ENCODE data around the gene NTM.

NTM gene

GRCh38 chr11:131656179-131656838 lies 285.9 kb downstream of the NTM start:
- H3K27me3 ChIP-seq (ENCODE audit: low read depth, low read length): peaks cover 91% of the 10 kb centered on the region
- no peak overlapping the region for H3K27ac ChIP-seq (ENCODE audit: low read length)
- no peaks in the 10 kb centered on the region for H3K79me2 ChIP-seq (ENCODE audit: low read length)
- no peak overlapping the region for H2AFZ ChIP-seq (ENCODE audit: low read depth, low read length)
- TF ChIP-seq, protein P1, sequence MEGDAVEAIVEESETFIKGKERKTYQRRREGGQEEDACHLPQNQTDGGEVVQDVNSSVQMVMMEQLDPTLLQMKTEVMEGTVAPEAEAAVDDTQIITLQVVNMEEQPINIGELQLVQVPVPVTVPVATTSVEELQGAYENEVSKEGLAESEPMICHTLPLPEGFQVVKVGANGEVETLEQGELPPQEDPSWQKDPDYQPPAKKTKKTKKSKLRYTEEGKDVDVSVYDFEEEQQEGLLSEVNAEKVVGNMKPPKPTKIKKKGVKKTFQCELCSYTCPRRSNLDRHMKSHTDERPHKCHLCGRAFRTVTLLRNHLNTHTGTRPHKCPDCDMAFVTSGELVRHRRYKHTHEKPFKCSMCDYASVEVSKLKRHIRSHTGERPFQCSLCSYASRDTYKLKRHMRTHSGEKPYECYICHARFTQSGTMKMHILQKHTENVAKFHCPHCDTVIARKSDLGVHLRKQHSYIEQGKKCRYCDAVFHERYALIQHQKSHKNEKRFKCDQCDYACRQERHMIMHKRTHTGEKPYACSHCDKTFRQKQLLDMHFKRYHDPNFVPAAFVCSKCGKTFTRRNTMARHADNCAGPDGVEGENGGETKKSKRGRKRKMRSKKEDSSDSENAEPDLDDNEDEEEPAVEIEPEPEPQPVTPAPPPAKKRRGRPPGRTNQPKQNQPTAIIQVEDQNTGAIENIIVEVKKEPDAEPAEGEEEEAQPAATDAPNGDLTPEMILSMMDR (IDR thresholded peaks at IDR 0.05; ENCODE audit: low read depth, low read length): no peak
- peaks cover 17% of the 10 kb centered on the region for H3K4me1 ChIP-seq (ENCODE audit: low read length)
- no peak overlapping the region for H3K4me2 ChIP-seq (ENCODE audit: low read length)
- H3K9ac ChIP-seq (ENCODE audit: low read length): no peak overlapping the region
- H3K36me3 ChIP-seq (replicated peaks; ENCODE audit: low read depth, low read length): no peaks in the 10 kb centered on the region
- peaks cover 84% of the 10 kb centered on the region for H4K20me1 ChIP-seq (ENCODE audit: insufficient read depth, low read length)
- no peaks in the 10 kb centered on the region for H3K9me3 ChIP-seq (ENCODE audit: insufficient read depth, low read length)
- H3K4me3 ChIP-seq (ENCODE audit: low read length): no peak overlapping the region

GRCh38 chr11:131656839-131657211 lies 286.4 kb downstream of the NTM start:
- no peak overlapping the region for H3K27ac ChIP-seq (ENCODE audit: low read length)
- no peak overlapping the region for H3K9ac ChIP-seq (ENCODE audit: low read length)
- H3K27me3 ChIP-seq (ENCODE audit: low read depth, low read length): peaks cover 93% of the 10 kb centered on the region
- no peaks in the 10 kb centered on the region for H3K79me2 ChIP-seq (ENCODE audit: low read length)
- H4K20me1 ChIP-seq (ENCODE audit: insufficient read depth, low read length): peaks cover 86% of the 10 kb centered on the region
- H3K9me3 ChIP-seq (ENCODE audit: insufficient read depth, low read length): no peaks in the 10 kb centered on the region
- TF ChIP-seq EZH2phosphoT487 (IDR thresholded peaks at IDR 0.05; ENCODE audit: low read depth): no peak
- TF ChIP-seq, protein P1 (IDR thresholded peaks at IDR 0.05; ENCODE audit: low read depth, low read length): no peak
- no peaks in the 10 kb centered on the region for H3K36me3 ChIP-seq (replicated peaks; ENCODE audit: low read depth, low read length)
- H3K4me2 ChIP-seq (ENCODE audit: low read length): no peak overlapping the region
- no peak overlapping the region for H2AFZ ChIP-seq (ENCODE audit: low read depth, low read length)
- H3K4me3 ChIP-seq (ENCODE audit: low read length): no peak overlapping the region
- peaks cover 17% of the 10 kb centered on the region for H3K4me1 ChIP-seq (ENCODE audit: low read length)

DNA sequence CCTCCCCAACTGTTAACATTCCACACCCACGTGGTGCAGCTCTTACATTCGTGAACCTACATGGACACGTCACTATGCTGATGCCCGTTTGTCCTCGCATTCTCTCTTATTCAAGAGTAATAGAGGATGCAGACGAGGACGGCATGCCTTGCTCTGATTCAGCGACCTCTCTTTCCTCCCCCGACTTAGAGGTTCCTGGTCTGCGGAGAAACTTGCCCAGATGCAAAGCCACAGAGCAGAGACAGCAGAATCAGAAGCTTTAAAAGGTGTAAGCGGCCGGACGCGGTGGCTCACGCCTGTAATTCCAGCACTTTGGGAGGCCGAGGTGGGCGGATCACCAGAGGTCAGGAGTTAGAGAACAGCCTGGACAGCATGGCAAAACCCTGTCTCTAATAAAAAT lies 288.0 kb downstream of the NTM start:
- no peaks in the 10 kb centered on the region for H3K9me3 ChIP-seq (ENCODE audit: insufficient read depth, low read length)
- peaks cover 21% of the 10 kb centered on the region for H3K4me1 ChIP-seq (ENCODE audit: low read length)
- H3K27me3 ChIP-seq (ENCODE audit: low read depth, low read length): peaks cover 93% of the 10 kb centered on the region
- 0 out of 2 replicates have a peak overlapping the region, but pooled peaks have one; percentile 23 for H3K4me2 ChIP-seq (ENCODE audit: low read length)
- TF ChIP-seq EZH2phosphoT487 (IDR thresholded peaks at IDR 0.05; ENCODE audit: low read depth): no peak
- TF ChIP-seq, protein P1 (IDR thresholded peaks at IDR 0.05; ENCODE audit: low read depth, low read length): no peak
- H3K4me3 ChIP-seq (ENCODE audit: low read length): no peak overlapping the region
- no peaks in the 10 kb centered on the region for H3K79me2 ChIP-seq (ENCODE audit: low read length)
- peaks cover 86% of the 10 kb centered on the region for H4K20me1 ChIP-seq (ENCODE audit: insufficient read depth, low read length)
- no peak overlapping the region for H2AFZ ChIP-seq (ENCODE audit: low read depth, low read length)
- H3K36me3 ChIP-seq (replicated peaks; ENCODE audit: low read depth, low read length): no peaks in the 10 kb centered on the region
- H3K27ac ChIP-seq (ENCODE audit: low read length): no peak overlapping the region
- no peak overlapping the region for H3K9ac ChIP-seq (ENCODE audit: low read length)

DNA sequence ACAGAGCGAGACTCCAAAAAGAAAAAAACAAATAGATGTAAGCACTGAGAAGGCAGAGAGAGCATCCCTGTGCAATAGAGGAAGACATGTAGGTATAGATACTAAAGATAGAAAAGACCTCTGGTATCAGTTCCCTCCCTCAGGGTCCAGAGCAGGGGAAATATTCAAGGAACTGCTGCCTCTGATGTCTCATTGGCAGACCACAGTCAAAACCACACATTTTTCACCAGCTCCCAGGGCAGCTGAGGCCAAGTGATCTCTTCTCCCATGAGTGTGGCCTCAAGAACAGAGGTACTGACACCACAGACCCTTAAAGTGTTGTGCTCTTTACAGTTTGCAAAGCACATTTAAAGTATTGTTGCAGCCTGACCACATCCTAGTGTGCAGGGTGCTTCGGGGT lies 288.5 kb downstream of the NTM start:
- peak overlapping the region; percentile 29; the same call in 1 of the 2 replicates for H3K4me2 ChIP-seq (ENCODE audit: low read length)

More for the DNA sequence above, 288.5 kb downstream of the NTM start:
- no peak overlapping the region for H3K27ac ChIP-seq (ENCODE audit: low read length)
- H3K36me3 ChIP-seq (replicated peaks; ENCODE audit: low read depth, low read length): no peaks in the 10 kb centered on the region
- peaks cover 93% of the 10 kb centered on the region for H3K27me3 ChIP-seq (ENCODE audit: low read depth, low read length)
- H3K9me3 ChIP-seq (ENCODE audit: insufficient read depth, low read length): no peaks in the 10 kb centered on the region
- peaks cover 82% of the 10 kb centered on the region for H4K20me1 ChIP-seq (ENCODE audit: insufficient read depth, low read length)
- no peak overlapping the region for H2AFZ ChIP-seq (ENCODE audit: low read depth, low read length)
- peaks cover 21% of the 10 kb centered on the region for H3K4me1 ChIP-seq (ENCODE audit: low read length)
- TF ChIP-seq EZH2phosphoT487 (IDR thresholded peaks at IDR 0.05; ENCODE audit: low read depth): peak; percentile 96
- TF ChIP-seq, protein P1 (IDR thresholded peaks at IDR 0.05; ENCODE audit: low read depth, low read length): no peak
- no peak overlapping the region for H3K9ac ChIP-seq (ENCODE audit: low read length)
- H3K4me3 ChIP-seq (ENCODE audit: low read length): no peak overlapping the region
- no peaks in the 10 kb centered on the region for H3K79me2 ChIP-seq (ENCODE audit: low read length)

Measured in OCI-LY3 (cell line).